ENCODE results near the gene LAMA2. TPM values are rescaled to one million over a fixed set of nuclear protein-coding genes. Genes with fewer than 3 reads are reported as not detected.

LAMA2 gene
- total RNA-seq, 4 donors from 2014 or later, result 15.1 to 27.3 (median 25.0) TPM

GRCh38 chr6:129031051-129031599 is 148.2 kb downstream of the LAMA2 start:
- Histone ChIP-seq H3K4me1 (no peaks in the 10 kb centered on the region), H3K27ac (no peak overlapping the region), H3K36me3 (no peaks in the 10 kb centered on the region), H3K27me3 (no peaks in the 10 kb centered on the region), H3K9me3 (no peaks in the 10 kb centered on the region), H3K4me3 (no peak overlapping the region)
- DNase-seq (ENCODE audit: low spot score in 2 of 2), result no peak
- WGBS, result 62% methylated on average over 1 of the region's 1 CpG
- TF ChIP-seq EP300 (IDR thresholded peaks at IDR 0.05) (no peak), POLR2A (IDR thresholded peaks at IDR 0.05) (no peak), POLR2AphosphoS5 (IDR thresholded peaks at IDR 0.05) (no peak), CTCF (IDR thresholded peaks at IDR 0.05) (no peak)

- H3K27me3 ChIP-seq, result no peaks in the 10 kb centered on the region
- H3K36me3 ChIP-seq, result no peaks in the 10 kb centered on the region
- 70% methylated on average over 6 of the region's 6 CpGs for WGBS
- H3K27ac ChIP-seq, result no peak overlapping the region
- no peaks in the 10 kb centered on the region for H3K4me1 ChIP-seq
- no peak overlapping the region for H3K4me3 ChIP-seq
- peak in 1 of 2 donors; percentile 60 for DNase-seq (ENCODE audit: low spot score in 2 of 2)
- no peaks in the 10 kb centered on the region for H3K9me3 ChIP-seq
- TF ChIP-seq POLR2A (IDR thresholded peaks at IDR 0.05) (no peak), CTCF (IDR thresholded peaks at IDR 0.05) (no peak), POLR2AphosphoS5 (IDR thresholded peaks at IDR 0.05) (peak in 1 of 3 donors; percentile 11)
Observed at GRCh38 chr6:129032602-129033001, 149.7 kb downstream of the LAMA2 start.

GRCh38 chr6:129033180-129033579 is 150.2 kb downstream of the LAMA2 start:
- H3K27me3 ChIP-seq, result no peaks in the 10 kb centered on the region
- 62% methylated on average over 1 of the region's 1 CpG for WGBS
- H3K9me3 ChIP-seq, result no peaks in the 10 kb centered on the region
- no peaks in the 10 kb centered on the region for H3K4me1 ChIP-seq
- H3K36me3 ChIP-seq, result no peaks in the 10 kb centered on the region
- no peak for DNase-seq (ENCODE audit: low spot score in 2 of 2)
- peak overlapping the region; percentile 4 for H3K27ac ChIP-seq
- no peak overlapping the region for H3K4me3 ChIP-seq
- TF ChIP-seq EP300 (IDR thresholded peaks at IDR 0.05) (no peak), POLR2AphosphoS5 (IDR thresholded peaks at IDR 0.05) (no peak), POLR2A (IDR thresholded peaks at IDR 0.05) (no peak), CTCF (IDR thresholded peaks at IDR 0.05) (no peak)

GRCh38 chr6:129033581-129033980 is 150.6 kb downstream of the LAMA2 start:
- no peak overlapping the region for H3K4me3 ChIP-seq
- no peaks in the 10 kb centered on the region for H3K27me3 ChIP-seq
- WGBS, result 90% methylated on average over 2 of the region's 2 CpGs
- H3K9me3 ChIP-seq, result no peaks in the 10 kb centered on the region
- no peak for DNase-seq (ENCODE audit: low spot score in 2 of 2)
- TF ChIP-seq POLR2AphosphoS5 (IDR thresholded peaks at IDR 0.05), result no peak
- TF ChIP-seq CTCF (IDR thresholded peaks at IDR 0.05), result no peak
- no peak for TF ChIP-seq EP300 (IDR thresholded peaks at IDR 0.05)
- no peak for TF ChIP-seq POLR2A (IDR thresholded peaks at IDR 0.05)
- H3K4me1 ChIP-seq, result no peaks in the 10 kb centered on the region
- no peak overlapping the region for H3K27ac ChIP-seq
- no peaks in the 10 kb centered on the region for H3K36me3 ChIP-seq

DNA sequence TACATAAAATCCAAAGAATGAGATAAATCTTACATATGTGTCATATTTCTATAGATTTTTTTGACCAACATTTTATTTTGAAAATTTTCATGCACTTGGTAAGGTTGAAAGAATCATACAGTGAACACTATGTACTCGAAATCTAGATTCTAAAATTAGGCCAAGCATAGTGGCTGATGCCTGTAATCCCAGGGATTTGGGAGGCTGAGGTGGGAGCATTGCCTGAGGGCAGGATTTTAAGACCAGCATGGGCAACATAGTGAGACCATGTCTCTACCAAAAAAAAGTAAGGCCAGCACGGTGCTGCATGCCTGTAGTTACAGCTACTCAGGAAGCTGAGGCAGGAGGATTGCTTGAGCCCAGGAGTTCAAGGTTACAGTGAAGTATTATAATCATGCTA is 158.6 kb downstream of the LAMA2 start:
- no peaks in the 10 kb centered on the region for H3K36me3 ChIP-seq
- no peaks in the 10 kb centered on the region for H3K4me1 ChIP-seq
- DNase-seq (ENCODE audit: low spot score in 2 of 2), result no peak
- peaks cover 5% of the 10 kb centered on the region for H3K9me3 ChIP-seq
- TF ChIP-seq CTCF (IDR thresholded peaks at IDR 0.05), result no peak
- TF ChIP-seq POLR2AphosphoS5 (IDR thresholded peaks at IDR 0.05), result no peak
- TF ChIP-seq POLR2A (IDR thresholded peaks at IDR 0.05), result no peak
- TF ChIP-seq EP300 (IDR thresholded peaks at IDR 0.05), result no peak
- H3K4me3 ChIP-seq, result no peak overlapping the region
- 77% methylated on average over 2 of the region's 2 CpGs for WGBS
- no peaks in the 10 kb centered on the region for H3K27me3 ChIP-seq
- H3K27ac ChIP-seq, result no peak overlapping the region

Measured in suprapubic skin (tissue), 4 donors.